GM19324 (cell line): ENCODE data around the gene LCOR.
"Not testable (repeated sequence)": the region's sequence is repeated elsewhere in the genome, so short reads cannot be mapped to it uniquely, and the experiment has no call there.

Experiments
- ATAC-seq: cut with Tn5 transposase; IDR thresholded peaks from one replicate; pipeline ENCODE4 v1.9.1; 2021; ENCODE audit warnings: mild to moderate bottlenecking, moderate library complexity; ENCODE audit not compliant: unreplicated experiment, low FRiP score

The LCOR gene

DNA sequence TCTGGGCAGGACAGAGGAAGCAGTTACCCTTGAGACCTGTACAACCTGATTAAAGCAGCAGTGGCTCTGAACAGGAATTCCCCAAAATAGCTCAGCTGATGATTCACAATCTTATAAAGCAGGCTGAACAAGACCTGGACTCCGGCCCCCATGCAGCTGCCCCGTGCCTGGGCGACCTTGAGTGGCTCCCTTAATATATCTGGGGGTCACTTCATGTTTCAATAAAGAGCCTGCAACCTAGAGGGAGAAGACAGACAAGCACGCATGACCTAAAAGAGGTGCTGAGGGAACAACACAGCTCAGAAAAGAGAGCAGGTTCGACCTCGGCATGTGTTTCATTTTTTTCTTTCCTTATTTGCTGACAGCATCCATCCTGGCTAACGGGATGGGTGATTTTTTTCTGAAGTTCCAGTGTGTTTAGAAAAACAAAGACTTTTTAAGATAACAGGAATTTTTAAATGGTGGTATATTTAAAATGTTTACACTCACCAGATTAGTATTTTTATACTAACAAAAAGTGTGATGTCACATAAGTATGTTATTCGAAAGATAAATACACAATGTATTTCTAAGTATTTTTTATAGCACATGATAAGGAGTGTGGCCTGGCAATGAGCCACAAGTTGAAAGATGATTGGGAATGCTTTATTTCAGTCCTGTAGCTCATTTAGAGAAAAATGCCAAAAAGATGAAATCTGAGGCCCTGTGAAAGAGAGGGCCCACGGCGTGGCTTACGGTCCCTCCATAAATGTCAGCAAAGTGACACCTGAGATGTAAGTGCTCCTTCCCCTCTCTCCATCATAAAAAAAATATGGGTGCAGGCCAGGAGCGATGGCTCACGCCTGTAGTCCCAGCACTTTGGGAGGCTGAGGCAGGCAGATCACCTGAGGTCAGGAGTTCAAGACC, 192.3 kb downstream of the LCOR start:
- ATAC-seq: no peak

- ATAC-seq: no peak
Observed at GRCh38 chr10:97025613-97026242, 193.6 kb downstream of the LCOR start.

DNA sequence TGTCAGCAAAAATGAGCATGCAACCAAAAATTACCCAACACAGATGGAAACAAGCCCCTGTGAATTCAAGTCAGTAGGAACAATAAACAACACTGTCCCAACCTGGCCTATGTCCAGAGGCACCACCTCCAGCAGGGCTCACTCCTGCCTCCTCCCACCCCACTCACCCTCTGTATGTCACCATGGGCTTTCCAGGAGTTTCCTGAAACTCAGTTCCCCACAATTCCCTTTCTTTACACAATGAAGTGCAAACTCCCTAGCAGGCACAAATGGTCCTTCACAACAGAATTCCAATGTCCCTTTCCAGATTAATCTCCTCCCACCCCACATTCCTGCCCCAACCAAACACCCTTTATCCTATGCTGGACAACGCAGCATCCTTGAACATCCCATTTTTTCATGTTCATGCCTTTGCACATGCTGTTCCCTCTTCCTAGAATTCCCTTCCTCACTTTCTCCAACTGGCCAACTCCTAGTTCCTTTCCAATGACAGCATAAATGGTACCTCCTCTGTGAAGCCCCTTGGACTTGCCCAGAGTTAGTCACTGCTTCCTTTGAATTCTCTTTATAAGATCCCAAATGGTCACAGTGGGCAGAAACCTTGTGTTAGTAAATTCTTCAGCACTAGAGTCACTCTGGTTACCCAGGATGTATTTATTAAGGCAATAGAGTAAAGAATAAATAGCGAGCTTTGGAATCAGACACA, 196.2 kb downstream of the LCOR start:
- no peak for ATAC-seq

DNA sequence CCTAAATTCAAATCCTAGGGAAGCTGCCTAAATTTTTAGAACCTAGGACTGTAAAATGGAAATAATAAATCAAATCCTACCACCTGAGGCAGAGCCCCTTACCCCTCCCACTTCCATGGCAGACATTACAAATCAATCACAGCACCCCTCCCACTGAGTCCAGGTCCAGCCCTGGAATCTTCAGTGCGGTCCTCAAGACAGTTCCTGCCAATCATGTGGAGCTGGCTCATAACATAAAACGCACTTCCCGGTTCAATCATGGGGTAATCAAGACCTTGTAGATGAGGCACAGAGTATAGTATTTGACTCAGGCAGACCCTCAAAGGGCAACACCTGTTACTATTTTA, 196.7 kb downstream of the LCOR start:
- ATAC-seq: no peak

DNA sequence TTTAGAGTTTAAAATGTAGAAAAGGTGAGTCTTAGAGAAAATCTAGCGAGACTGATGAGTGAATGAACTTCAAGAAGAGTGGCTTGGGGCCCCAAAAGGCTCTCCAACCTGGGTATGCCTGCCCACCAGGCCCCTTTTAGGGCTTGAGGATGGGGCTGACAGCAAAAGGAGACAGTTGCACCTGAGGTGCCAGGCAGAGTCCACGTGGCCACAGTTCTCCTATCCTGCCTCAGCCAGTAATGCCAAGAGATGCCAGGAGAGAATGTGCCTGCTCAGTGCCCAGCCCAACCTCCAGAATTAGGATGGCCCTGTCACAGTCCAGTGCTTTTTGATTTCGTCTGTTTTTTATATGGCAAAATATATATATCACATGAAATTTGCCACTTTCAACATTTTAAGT, 197.2 kb downstream of the LCOR start:
- ATAC-seq: no peak

- no peak for ATAC-seq
Observed at GRCh38 chr10:97030894-97031293, 198.8 kb downstream of the LCOR start.

GRCh38 chr10:97031459-97031858, 199.4 kb downstream of the LCOR start:
- ATAC-seq: no peak

- ATAC-seq: no peak
Observed at GRCh38 chr10:97032624-97033023, 200.5 kb downstream of the LCOR start.

DNA sequence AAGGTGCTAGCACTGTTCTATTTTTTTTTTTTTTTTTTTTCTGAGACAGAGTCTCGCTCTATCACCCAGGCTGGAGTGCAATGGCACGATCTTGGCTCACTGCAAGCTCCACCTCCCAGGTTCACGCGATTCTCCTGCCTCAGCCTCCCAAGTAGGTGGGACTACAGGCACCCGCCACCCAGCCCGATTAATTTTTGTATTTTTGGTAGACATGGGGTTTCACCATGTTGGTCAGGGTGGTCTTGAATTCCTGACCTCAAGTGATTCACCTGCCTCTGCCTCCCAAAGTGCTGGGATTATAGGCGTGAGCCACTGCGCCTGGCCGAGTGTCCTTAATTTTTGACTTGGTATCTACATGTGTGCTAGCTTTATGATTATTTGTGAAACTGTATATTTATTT, 201.7 kb downstream of the LCOR start:
- not testable (repeated sequence) for ATAC-seq

DNA sequence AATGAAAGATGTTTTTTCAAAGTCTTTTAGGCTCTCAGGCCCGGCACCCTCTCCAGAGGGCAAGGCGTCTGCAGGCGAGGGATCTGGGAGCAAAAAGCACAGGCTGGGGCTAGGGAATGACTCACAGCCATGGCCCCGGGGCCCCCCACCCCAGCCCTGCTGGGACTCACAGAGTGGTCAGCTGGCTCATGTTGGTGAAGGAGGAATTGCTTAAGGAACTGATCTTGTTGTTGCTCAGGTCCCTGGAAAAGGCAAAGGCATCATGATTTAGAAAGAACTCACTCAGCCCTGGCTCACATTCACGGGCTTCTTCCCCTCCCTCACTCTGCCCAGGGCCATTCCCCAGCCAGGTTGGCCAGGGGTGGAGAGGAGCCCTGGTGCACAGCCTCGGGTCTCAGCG, 202.2 kb downstream of the LCOR start:
- no peak for ATAC-seq

GRCh38 chr10:97034958-97035769, 203.1 kb downstream of the LCOR start:
- no peak for ATAC-seq

- peak; percentile 47 for ATAC-seq
Observed at GRCh38 chr10:97037365-97038361, 205.6 kb downstream of the LCOR start.

DNA sequence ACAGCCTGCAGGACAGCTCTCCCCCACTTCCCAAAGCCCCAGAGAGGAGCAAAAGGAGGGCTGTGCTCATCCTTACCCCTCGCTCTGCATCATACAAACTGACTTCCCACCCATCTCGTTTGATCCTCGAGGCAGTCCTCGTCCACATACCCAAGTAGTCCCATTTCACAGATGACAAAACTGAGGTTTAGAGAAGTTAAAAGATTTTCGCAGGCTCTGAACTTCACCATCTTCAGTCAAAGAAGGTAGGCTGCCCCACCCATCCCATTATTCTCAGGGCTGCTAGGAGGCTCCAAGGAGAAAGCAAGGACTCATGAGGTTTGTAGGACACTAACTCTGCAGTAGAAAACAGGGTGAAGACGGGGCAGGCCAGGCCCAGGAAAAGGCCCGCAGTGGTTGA, 206.6 kb downstream of the LCOR start:
- ATAC-seq: no peak

DNA sequence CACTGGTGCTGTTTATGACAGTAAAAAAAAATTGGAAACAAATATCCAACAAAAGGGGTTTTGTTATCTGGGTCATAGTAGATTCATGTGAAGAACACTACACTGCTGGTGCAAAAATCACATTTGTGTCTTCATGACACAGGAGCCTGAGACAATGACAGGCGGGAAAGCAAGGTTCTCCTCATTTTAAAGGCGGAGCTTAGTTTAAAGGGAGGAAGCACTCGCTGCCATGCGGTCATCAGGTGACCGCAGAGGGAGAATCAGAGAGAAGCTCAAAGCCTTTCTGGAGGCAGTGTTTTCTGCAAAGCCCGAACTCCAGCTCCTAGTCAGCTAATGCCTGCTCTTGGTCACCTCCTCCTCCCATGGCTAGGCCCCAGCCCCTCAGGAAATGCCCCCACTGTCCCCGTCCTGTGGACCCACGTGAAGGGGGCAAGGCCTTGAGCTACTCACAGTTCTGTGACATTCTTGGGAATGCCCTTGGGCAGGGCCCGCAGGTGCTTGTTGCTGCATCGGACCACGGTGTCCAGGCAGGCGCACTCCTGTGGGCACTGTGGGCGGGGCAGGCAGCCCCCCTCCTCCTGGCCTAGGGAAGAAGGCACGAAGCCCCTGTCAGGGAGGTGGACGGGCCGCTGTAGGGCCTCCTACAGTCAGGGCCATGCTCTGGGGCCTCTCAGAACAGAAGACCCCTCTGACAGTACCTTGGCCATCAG, 207.6 kb downstream of the LCOR start:
- no peak for ATAC-seq

DNA sequence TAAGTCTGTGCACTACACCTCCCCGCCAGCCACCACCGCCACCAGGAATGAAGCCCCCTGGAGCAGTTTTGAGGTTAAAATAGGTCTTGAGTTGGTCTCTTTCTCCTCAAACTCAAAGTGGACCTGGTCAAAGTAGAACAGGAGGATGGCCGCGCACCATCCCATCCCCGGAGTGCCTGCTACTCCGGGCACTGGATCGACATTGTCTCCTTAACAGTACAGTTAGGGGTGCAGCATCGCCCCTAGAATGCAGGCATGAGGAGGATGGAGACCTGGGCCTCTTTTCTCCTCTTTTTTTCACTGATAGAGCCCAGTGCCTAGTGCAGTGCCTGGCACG, 208.1 kb downstream of the LCOR start:
- ATAC-seq: no peak

DNA sequence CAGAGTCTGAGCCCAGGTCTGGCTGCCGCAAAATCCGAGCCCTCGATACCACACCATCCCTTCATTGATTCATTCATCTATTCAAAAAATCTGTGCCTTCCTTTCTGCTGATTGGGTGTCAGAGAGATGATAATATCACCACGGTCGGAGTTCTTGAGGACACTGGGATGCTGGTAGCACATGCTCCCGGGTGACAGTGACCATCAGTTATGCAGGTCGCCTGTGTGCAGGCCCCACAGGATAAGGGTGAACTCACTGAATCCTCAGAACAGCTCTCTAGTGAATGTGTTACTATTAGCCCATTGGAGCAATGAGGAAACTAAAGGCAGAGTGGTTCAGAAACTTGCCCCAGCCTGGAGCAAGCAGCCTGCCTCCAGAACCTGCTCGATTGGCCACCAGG, 208.6 kb downstream of the LCOR start:
- ATAC-seq: no peak

DNA sequence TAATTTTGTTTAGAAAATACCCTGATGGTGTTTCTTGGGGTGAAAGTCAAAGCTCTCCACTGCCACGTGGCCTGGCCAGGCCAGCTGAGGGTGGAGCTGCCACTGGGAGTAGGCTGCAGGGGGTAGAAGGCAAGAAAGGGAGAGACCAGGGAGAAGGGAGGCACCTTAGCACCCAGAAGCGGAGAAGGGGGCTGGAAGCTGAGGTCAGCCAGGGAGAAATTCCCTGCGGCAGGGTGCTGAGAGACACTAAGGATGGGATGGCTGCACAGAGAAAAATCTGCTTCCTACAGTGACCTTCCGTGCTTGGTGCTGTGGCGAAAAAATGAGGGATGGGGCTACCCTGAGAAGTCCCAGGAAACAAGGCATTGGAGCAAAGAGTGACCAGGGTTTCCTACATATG, 210.0 kb downstream of the LCOR start:
- no peak for ATAC-seq

GRCh38 chr10:97042716-97043562, 210.8 kb downstream of the LCOR start:
- no peak for ATAC-seq
